ENCODE data around the gene KIAA0930.
"Not testable (repeated sequence)": the region's sequence is repeated elsewhere in the genome, so short reads cannot be mapped to it uniquely, and the experiment has no call there.

Gene KIAA0930

GRCh38 chr22:45200860-45201511 is 39.7 kb downstream of the KIAA0930 start:
- DNase-seq: no peak

- no peak for DNase-seq
Measured at GRCh38 chr22:45200230-45200629, 40.5 kb downstream of the KIAA0930 start.

- DNase-seq: no peak
Measured at GRCh38 chr22:45199723-45200122, 41.0 kb downstream of the KIAA0930 start.

- DNase-seq: no peak
Measured at GRCh38 chr22:45198463-45198795, 42.3 kb downstream of the KIAA0930 start.

GRCh38 chr22:45197606-45198462 is 42.9 kb downstream of the KIAA0930 start:
- DNase-seq: peak in 1 of 2 donors; percentile 32

GRCh38 chr22:45196926-45197605 is 43.6 kb downstream of the KIAA0930 start:
- no peak for DNase-seq

- no peak for DNase-seq
Measured at GRCh38 chr22:45196308-45196707, 44.4 kb downstream of the KIAA0930 start.

GRCh38 chr22:45195616-45196015 is 45.1 kb downstream of the KIAA0930 start:
- DNase-seq: no peak

GRCh38 chr22:45194686-45195085 is 46.0 kb downstream of the KIAA0930 start:
- no peak for DNase-seq

- no peak for DNase-seq
Measured at GRCh38 chr22:45192701-45193187, 48.0 kb downstream of the KIAA0930 start.

- not testable (repeated sequence) for DNase-seq
Measured at GRCh38 chr22:45191746-45192145, 48.9 kb downstream of the KIAA0930 start.

GRCh38 chr22:45190202-45190872 is 50.4 kb downstream of the KIAA0930 start:
- no peak for DNase-seq

GRCh38 chr22:45188779-45189178 is 51.9 kb downstream of the KIAA0930 start:
- no peak for DNase-seq

GRCh38 chr22:45187891-45188290 is 52.8 kb downstream of the KIAA0930 start:
- DNase-seq: no peak

GRCh38 chr22:45185718-45186514 is 54.8 kb downstream of the KIAA0930 start:
- DNase-seq: peak; percentile 36 to 43

- no peak for DNase-seq
Measured at GRCh38 chr22:45183974-45184373, 56.7 kb downstream of the KIAA0930 start.

- DNase-seq: no peak
Measured at GRCh38 chr22:45181766-45182165, 58.9 kb downstream of the KIAA0930 start.

GRCh38 chr22:45181240-45181639 is 59.5 kb downstream of the KIAA0930 start:
- no peak for DNase-seq

- DNase-seq: no peak
Measured at GRCh38 chr22:45180146-45180679, 60.5 kb downstream of the KIAA0930 start.

GRCh38 chr22:45179276-45180049 is 61.2 kb downstream of the KIAA0930 start:
- DNase-seq: no peak
